ENCODE measurements around the gene PRR36. TPM values are rescaled to one million over a fixed set of nuclear protein-coding genes. Genes with fewer than 3 reads are reported as not detected.

Gene PRR36
- total RNA-seq, 1 experiment from 2014 or later: 12.9 TPM

DNA sequence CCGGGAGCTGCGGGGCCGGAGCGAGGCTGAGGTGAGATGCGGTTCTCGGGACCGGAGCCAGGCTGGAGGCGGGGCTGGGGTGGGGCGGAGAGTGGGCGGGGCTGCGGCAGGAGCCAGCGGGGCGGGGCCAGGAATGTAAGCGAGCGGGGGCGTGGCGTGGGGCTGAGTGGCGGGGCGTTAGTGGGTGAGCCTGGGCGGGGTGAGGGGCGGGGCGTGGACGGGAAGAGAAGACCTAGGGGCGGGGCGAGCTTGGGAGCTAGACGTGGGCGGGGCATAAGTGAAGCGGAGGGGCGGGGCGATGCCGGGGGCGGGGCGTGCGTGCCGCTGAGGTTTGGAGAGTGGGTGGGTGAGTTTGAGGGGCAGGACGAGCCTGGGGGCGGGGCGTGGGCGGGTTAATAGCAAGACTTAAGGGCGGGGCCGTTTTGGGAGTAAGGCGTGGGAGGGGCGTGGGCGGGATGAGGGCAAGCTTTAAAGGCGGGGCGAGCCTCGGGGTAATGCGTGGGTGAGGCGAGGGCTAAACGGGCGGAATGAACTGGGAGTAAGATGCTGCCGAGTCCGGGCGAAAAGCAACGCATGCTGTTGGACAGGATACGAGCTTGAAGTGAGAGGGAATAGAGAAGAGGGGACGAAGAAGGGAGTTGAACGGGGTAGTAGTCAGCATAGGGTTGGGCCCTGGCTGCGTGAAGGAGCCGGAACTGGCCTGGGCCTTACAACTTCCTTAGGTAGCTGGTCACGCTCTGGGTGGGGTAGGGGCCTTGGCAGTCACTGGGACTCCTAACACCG, 46.5 kb upstream of the PRR36 start:
- peak overlapping the region; percentile 87 for H2AFZ ChIP-seq
- H3K9me2 ChIP-seq (ENCODE audit: insufficient read depth): no peaks in the 10 kb centered on the region
- no peaks in the 10 kb centered on the region; the same call in 1 of the 2 replicates for H4K20me1 ChIP-seq (ENCODE audit: insufficient read depth)
- POLR2A ChIA-PET (ENCODE audit: unreplicated experiment): interaction anchor here (0.6 to 1.5 kb wide), 17 partner anchors 17 to 851 kb away, joined by 3 to 39 read pairs (median 5); partner anchors contain the start of genes MAP2K7, PET100, TIMM44 and XAB2
- H3K27me3 ChIP-seq (ENCODE audit: insufficient read depth, low read depth): peaks cover 15% of the 10 kb centered on the region
- no TSS peak for BruUV-seq (replicated peaks)
- peak overlapping the region; percentile 98 for H3K4me2 ChIP-seq
- 0 out of 2 replicates have a peak, but pooled peaks cover 5% of the 10 kb centered on the region for H3K79me2 ChIP-seq (ENCODE audit: low read depth)
- no peaks in the 10 kb centered on the region for H3K36me3 ChIP-seq (ENCODE audit: low read depth)
- TF ChIP-seq CTCF (conservative IDR thresholded peaks at IDR 0.05) (no peak), EZH2 (IDR thresholded peaks at IDR 0.05; ENCODE audit: low read depth) (no peak)
- CTCF ChIA-PET: interaction anchor here (0.6 to 2.3 kb wide), 10 partner anchors 10 to 421 kb away, joined by 3 to 20 read pairs (median 5); partner anchors contain the start of genes MAP2K7 and TIMM44
- no peaks in the 10 kb centered on the region for H3K9me3 ChIP-seq (ENCODE audit: insufficient read depth, low read depth)
- H3F3A ChIP-seq (ENCODE audit: insufficient read depth, low read depth): peaks cover 40% of the 10 kb centered on the region
- H3K4me3 ChIP-seq: peak overlapping the region; percentile 77
- DNase-seq: peak; percentile 83 to 94
- peaks cover 23% of the 10 kb centered on the region for H3K4me1 ChIP-seq (replicated peaks; ENCODE audit: insufficient read depth)
- H3K27ac ChIP-seq: peak overlapping the region; percentile 46
- intact Hi-C loops (cut with micrococcal nuclease; ENCODE audit: unreplicated experiment): loop anchor here (1.0 to 10.0 kb wide), 3 partner anchors 50 to 246 kb away; partner anchors contain the start of gene MCEMP1

DNA sequence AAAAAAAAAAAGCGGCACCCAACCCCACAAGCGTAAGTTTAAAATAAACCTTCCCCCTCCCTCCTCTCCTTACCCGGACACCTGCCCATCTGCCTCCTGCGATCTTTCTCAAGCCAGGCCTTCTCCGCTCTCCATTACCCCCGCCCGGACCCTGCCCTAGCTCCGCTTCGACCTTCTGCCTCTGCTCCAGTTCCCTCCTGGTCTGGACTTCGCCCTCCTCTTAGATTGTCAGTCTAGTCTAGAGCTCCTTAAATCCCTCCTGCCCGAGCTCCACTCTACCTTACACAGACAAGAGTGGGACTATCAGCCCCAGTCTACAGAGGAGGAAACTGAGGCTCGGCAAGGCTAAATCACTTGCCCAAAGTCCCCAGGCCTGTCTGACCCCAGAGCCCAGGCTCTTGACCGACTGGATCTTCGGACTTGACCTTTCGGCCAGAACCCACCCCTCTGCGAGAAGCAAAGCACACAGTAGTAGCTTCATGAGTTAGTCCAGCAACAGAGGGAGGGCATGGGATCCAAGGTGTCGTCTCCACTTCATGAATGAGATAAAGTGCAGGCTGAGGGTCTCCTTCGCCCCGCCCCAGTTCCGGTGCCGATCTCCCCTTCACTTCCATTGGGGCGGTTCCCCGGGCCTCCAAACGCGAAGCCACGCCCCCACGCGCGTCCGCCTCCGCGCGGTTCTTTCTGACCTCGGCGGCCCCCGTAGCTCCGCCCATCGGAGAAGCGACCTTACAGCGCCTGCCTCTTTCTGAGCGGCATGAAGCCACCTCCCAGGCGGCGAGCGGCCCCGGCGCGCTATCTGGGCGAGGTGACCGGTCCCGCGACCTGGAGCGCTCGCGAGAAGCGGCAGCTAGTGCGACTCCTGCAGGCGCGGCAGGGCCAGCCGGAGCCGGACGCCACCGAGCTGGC, 45.7 kb upstream of the PRR36 start, which contains the start of gene SNAPC2:
Gene SNAPC2, plus strand, starts transcription at position 729 of the 909 bp plus-strand sequence. Its CDS starts 29 bp downstream, at position 758.
- Histone ChIP-seq H3K4me2 (peak within 1 kb of the TSS; percentile 98), H3K4me3 (peak within 1 kb of the TSS; percentile 77), H3K27me3 (ENCODE audit: insufficient read depth, low read depth) (peaks cover 19% of the 10 kb centered on the region), H3F3A (ENCODE audit: insufficient read depth, low read depth) (peaks cover 40% of the 10 kb centered on the region), H3K27ac (peak within 1 kb of the TSS; percentile 46), H3K4me1 (replicated peaks; ENCODE audit: insufficient read depth) (peaks cover 23% of the 10 kb centered on the region), H3K36me3 (ENCODE audit: low read depth) (no peaks in the 10 kb centered on the region), H3K9me2 (ENCODE audit: insufficient read depth) (no peaks in the 10 kb centered on the region), H3K9me3 (ENCODE audit: insufficient read depth, low read depth) (no peaks in the 10 kb centered on the region), H3K79me2 (ENCODE audit: low read depth) (0 out of 2 replicates have a peak, but pooled peaks cover 5% of the 10 kb centered on the region), H2AFZ (peak within 1 kb of the TSS; percentile 87), H4K20me1 (ENCODE audit: insufficient read depth) (no peaks in the 10 kb centered on the region; the same call in 1 of the 2 replicates)
- no TSS peak for BruUV-seq (replicated peaks)
- POLR2A ChIA-PET (ENCODE audit: unreplicated experiment): interaction anchor here (0.6 to 1.5 kb wide), 13 partner anchors 16 to 851 kb away, joined by 3 to 39 read pairs (median 5); partner anchors contain the start of genes MAP2K7, PET100, TIMM44 and XAB2
- intact Hi-C loops (cut with micrococcal nuclease; ENCODE audit: unreplicated experiment): loop anchor here (1.0 to 10.0 kb wide), 3 partner anchors 49 to 245 kb away; partner anchors contain the start of gene MCEMP1
- CTCF ChIA-PET: interaction anchor here (0.6 to 2.3 kb wide), 8 partner anchors 11 to 422 kb away, joined by 3 to 20 read pairs (median 5); partner anchors contain the start of gene MAP2K7
- no peak for TF ChIP-seq CTCF (conservative IDR thresholded peaks at IDR 0.05)
- TF ChIP-seq EZH2 (IDR thresholded peaks at IDR 0.05; ENCODE audit: low read depth): no peak
- DNase-seq: peak; percentile 85 to 97
